Natural killer cell (primary cell): ENCODE data around the gene GIGYF2. TPM values are rescaled to one million over a fixed set of nuclear protein-coding genes. Genes with fewer than 3 reads are reported as not detected.

Experiments
- ATAC-seq, 3 donors: fragments of 150-1000 bp in 2 of 3; fragments of 200-7000 bp in 1 of 3; cut with Tn5 transposase; 1 replicate in 1 of 3; 2 replicates in 2 of 3; pipeline ENCODE4 v1.10.0; 2021; ENCODE audit warnings: mild to moderate bottlenecking in 2 of 3, moderate library complexity in 2 of 3
- DNase-seq, 2 donors: peaks; one replicate each; pipeline versions ENCODE4 v3.0.0 to v3.0.0-alpha.2; 2013 to 2021; ENCODE audit warnings: mixed read lengths in 1 of 2
- H3K27ac ChIP-seq: one replicate; pipeline ENCODE4 v1.5.1; 2013; ENCODE audit warnings: mild to moderate bottlenecking, low read length
- H3K27me3 ChIP-seq: one replicate; pipeline ENCODE4 v1.6.1; 2013; ENCODE audit warnings: low read length; ENCODE audit not compliant: control insufficient read depth, insufficient read depth
- H3K36me3 ChIP-seq: one replicate; pipeline ENCODE4 v1.6.1; 2013; ENCODE audit warnings: low read length; ENCODE audit not compliant: control insufficient read depth, insufficient read depth
- H3K4me1 ChIP-seq: one replicate; pipeline ENCODE4 v1.6.1; 2013; ENCODE audit warnings: low read length; ENCODE audit not compliant: control insufficient read depth, insufficient read depth
- H3K4me3 ChIP-seq: one replicate; pipeline ENCODE4 v1.5.1; 2013; ENCODE audit warnings: low read length
- H3K9me3 ChIP-seq: one replicate; pipeline ENCODE4 v1.6.1; 2013; ENCODE audit warnings: low read length; ENCODE audit not compliant: control insufficient read depth, insufficient read depth
- H3K27ac Mint-ChIP-seq, 2 donors: one replicate each; pipeline ENCODE4 v1.8.0; 2022; ENCODE audit warnings: mild to moderate bottlenecking in 2 of 2, mixed read lengths in 2 of 2, moderate library complexity in 1 of 2
- H3K27me3 Mint-ChIP-seq, 2 donors: one replicate each; pipeline ENCODE4 v1.8.0; 2022; ENCODE audit warnings: low read depth in 2 of 2, mixed read lengths in 2 of 2
- H3K36me3 Mint-ChIP-seq: one replicate; pipeline ENCODE4 v1.8.0; 2022; ENCODE audit warnings: mixed read lengths
- H3K4me1 Mint-ChIP-seq, 2 donors: one replicate each; pipeline ENCODE4 v1.8.0; 2022; ENCODE audit warnings: mixed read lengths in 2 of 2
- H3K4me3 Mint-ChIP-seq: one replicate; pipeline ENCODE4 v1.8.0; 2022; ENCODE audit warnings: mild to moderate bottlenecking, moderate library complexity, mixed read lengths
- H3K9me3 Mint-ChIP-seq, 2 donors: one replicate each; pipeline ENCODE4 v1.8.0; 2022; ENCODE audit warnings: mixed read lengths in 2 of 2
- WGBS: methylation state at CpG from one replicate; pipeline ENCODE4 v1.1.7; 2013; ENCODE audit warnings: missing lambda C conversion rate; ENCODE audit not compliant: insufficient coverage; 5-methylcytosine and 5-hydroxymethylcytosine counted together
- intact Hi-C: fragments of 100-400 bp; cut with micrococcal nuclease; formaldehyde crosslinking; loops from one replicate; pipeline ENCODE4 v1.14.2; 2022
- total RNA-seq, 4 donors: library from RNA; stranded (reverse); fragments of 120-200 nt in 1 of 4; gene quantifications; one replicate each; pipeline versions ENCODE4 v1.2.3 to v1.2.4, GENCODE V29; 2013 to 2022
- TF ChIP-seq, protein P1 (sequence below): fragments of 200-600 bp; IDR thresholded peaks from one replicate; pipeline ENCODE4 v1.8.0; 2022; ENCODE audit warnings: antibody characterized with exemption

The GIGYF2 gene
- total RNA-seq, 3 donors from 2014 or later (not counting 1 experiment from before 2014, with no cell fraction given): 73.6 to 85.3 (median 80.1) TPM

DNA sequence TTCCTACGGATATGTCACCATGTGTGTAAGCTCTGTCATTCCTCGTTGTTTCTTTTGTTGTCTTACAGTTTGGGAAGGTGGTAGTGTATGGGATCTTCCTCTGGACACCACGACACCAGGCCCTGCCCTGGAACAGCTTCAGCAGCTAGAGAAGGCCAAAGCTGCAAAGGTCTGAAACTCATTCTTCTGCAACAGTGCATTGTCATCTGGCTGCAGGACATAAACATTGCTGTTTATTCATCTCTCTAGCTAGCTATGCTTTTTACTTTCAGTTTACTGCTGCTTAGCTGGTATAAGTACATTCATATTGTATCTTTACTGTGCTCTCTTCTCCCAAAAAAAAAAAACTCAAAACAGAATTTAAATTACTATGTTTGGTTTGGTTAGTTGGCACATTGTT lies 118.4 kb downstream of the GIGYF2 start:
- H3K36me3 Mint-ChIP-seq: peaks cover 35% of the 10 kb centered on the region
- no peaks in the 10 kb centered on the region for H3K9me3 Mint-ChIP-seq
- Histone ChIP-seq H3K9me3 (no peaks in the 10 kb centered on the region), H3K4me3 (no peak overlapping the region), H3K27ac (no peak overlapping the region), H3K36me3 (peaks cover 82% of the 10 kb centered on the region), H3K27me3 (no peaks in the 10 kb centered on the region), H3K4me1 (no peaks in the 10 kb centered on the region)
- intact Hi-C loops: no loop called here
- no peak overlapping the region for H3K4me3 Mint-ChIP-seq
- H3K4me1 Mint-ChIP-seq: no peaks in the 10 kb centered on the region
- H3K27ac Mint-ChIP-seq: no peak overlapping the region
- TF ChIP-seq, protein P1, sequence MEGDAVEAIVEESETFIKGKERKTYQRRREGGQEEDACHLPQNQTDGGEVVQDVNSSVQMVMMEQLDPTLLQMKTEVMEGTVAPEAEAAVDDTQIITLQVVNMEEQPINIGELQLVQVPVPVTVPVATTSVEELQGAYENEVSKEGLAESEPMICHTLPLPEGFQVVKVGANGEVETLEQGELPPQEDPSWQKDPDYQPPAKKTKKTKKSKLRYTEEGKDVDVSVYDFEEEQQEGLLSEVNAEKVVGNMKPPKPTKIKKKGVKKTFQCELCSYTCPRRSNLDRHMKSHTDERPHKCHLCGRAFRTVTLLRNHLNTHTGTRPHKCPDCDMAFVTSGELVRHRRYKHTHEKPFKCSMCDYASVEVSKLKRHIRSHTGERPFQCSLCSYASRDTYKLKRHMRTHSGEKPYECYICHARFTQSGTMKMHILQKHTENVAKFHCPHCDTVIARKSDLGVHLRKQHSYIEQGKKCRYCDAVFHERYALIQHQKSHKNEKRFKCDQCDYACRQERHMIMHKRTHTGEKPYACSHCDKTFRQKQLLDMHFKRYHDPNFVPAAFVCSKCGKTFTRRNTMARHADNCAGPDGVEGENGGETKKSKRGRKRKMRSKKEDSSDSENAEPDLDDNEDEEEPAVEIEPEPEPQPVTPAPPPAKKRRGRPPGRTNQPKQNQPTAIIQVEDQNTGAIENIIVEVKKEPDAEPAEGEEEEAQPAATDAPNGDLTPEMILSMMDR: no peak
- WGBS: 94% methylated on average over 3 of the region's 3 CpGs
- DNase-seq (no peak), ATAC-seq (no peak)
- no peaks in the 10 kb centered on the region for H3K27me3 Mint-ChIP-seq

DNA sequence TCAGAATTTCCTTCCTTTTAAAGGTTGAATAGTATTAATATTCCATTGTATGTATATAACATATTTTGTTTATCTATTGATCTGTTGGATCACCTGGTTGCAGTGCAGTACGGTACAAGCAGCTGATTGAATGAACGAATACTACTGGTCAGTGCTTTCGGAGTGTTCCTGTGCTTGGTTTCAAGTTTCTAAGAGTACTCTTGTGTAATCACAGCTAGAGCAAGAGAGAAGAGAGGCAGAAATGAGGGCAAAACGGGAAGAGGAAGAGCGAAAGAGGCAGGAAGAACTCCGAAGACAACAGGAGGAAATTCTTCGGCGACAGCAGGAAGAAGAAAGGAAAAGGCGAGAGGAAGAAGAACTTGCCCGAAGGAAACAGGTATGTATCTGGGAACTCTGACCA lies 119.5 kb downstream of the GIGYF2 start:
- Mint-ChIP-seq H3K36me3 (peaks cover 35% of the 10 kb centered on the region), H3K27ac (peak overlapping the region in 1 of 2 donors; percentile 49), H3K4me1 (no peaks in the 10 kb centered on the region), H3K27me3 (no peaks in the 10 kb centered on the region), H3K4me3 (no peak overlapping the region), H3K9me3 (no peaks in the 10 kb centered on the region)
- TF ChIP-seq, protein P1: no peak
- Histone ChIP-seq H3K36me3 (peaks cover 79% of the 10 kb centered on the region), H3K4me1 (no peaks in the 10 kb centered on the region), H3K9me3 (no peaks in the 10 kb centered on the region), H3K27me3 (no peaks in the 10 kb centered on the region), H3K27ac (no peak overlapping the region), H3K4me3 (no peak overlapping the region)
- DNase-seq: no peak
- intact Hi-C loops: no loop called here
- ATAC-seq: no peak
- WGBS: 90% methylated on average over 10 of the region's 10 CpGs

DNA sequence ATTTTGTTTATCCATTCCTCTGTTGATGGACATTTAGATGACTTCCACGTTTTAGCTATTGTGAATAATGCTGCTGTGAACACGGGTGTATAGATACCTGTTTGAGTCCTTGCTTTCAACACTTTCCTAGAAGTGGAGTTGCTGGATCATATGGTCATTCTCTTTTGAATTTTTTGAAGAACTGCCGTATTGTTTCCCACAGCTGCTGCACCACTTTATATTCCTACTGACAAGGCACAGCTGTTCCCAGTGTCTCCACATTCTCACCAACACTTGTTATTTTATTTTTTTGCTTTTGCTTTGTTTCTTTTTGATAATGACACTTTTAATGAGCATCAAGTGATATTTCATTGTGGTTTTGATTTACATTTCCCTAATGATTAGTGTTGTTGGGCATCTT lies 120.6 kb downstream of the GIGYF2 start:
- intact Hi-C loops: no loop called here
- Mint-ChIP-seq H3K27me3 (no peaks in the 10 kb centered on the region), H3K9me3 (no peaks in the 10 kb centered on the region), H3K4me3 (no peak overlapping the region), H3K4me1 (no peaks in the 10 kb centered on the region), H3K36me3 (peaks cover 35% of the 10 kb centered on the region), H3K27ac (peak overlapping the region in 1 of 2 donors; percentile 30)
- H3K9me3 ChIP-seq: no peaks in the 10 kb centered on the region
- H3K4me3 ChIP-seq: no peak overlapping the region
- WGBS: 94% methylated on average over 3 of the region's 3 CpGs
- ATAC-seq: no peak
- TF ChIP-seq, protein P1: no peak
- H3K4me1 ChIP-seq: no peaks in the 10 kb centered on the region
- no peak for DNase-seq
- no peaks in the 10 kb centered on the region for H3K27me3 ChIP-seq
- H3K36me3 ChIP-seq: peaks cover 74% of the 10 kb centered on the region
- H3K27ac ChIP-seq: no peak overlapping the region

DNA sequence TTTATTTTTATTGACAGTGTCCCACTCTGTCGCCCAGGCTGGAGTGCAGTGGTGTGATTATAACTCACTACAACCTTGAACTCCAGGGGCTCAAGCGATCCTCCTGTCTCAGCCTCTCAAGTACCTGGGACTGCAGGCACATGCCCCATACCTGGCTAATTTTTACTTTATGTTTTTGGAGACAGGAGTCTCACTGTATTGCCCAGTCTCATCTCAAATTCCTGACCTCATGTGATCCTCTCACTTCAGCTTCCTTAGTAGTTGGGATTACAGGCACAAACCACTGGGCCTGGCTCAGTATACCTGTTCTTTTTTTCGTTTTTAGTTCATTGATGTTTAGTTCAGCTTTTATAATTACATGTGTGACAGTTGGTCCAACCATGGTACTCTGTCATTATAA lies 132.9 kb downstream of the GIGYF2 start:
- DNase-seq (no peak), ATAC-seq (no peak)
- Mint-ChIP-seq H3K4me1 (no peaks in the 10 kb centered on the region), H3K9me3 (no peaks in the 10 kb centered on the region), H3K27me3 (no peaks in the 10 kb centered on the region), H3K36me3 (peaks cover 20% of the 10 kb centered on the region), H3K4me3 (no peak overlapping the region), H3K27ac (no peak overlapping the region)
- Histone ChIP-seq H3K27me3 (no peaks in the 10 kb centered on the region), H3K4me1 (no peaks in the 10 kb centered on the region), H3K4me3 (no peak overlapping the region), H3K36me3 (peaks cover 54% of the 10 kb centered on the region), H3K27ac (no peak overlapping the region), H3K9me3 (no peaks in the 10 kb centered on the region)
- TF ChIP-seq, protein P1: no peak
- intact Hi-C loops: no loop called here
- WGBS: 94% methylated on average over 2 of the region's 3 CpGs
